ENCODE results near the gene R3HDM1.

DNA sequence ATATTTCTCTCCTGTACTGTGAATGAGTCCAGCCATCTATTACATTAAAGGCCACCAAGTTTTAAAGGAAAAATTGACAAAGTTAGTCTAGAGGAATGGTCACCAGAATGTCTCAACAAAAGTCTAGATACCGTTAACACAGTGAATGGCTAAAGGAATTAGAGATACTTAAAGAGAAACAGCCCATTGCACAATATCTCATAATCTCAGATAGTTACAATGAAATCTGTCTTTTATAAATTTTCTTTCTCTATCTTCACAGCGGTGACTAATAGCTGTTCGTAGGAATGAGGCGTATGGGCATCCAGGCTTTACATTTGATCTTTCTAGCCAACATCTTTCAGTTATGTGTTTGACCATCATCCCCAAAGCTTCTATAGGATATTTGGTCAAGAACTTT is 30.6 kb downstream of the R3HDM1 start:
- TF ChIP-seq, protein P1, sequence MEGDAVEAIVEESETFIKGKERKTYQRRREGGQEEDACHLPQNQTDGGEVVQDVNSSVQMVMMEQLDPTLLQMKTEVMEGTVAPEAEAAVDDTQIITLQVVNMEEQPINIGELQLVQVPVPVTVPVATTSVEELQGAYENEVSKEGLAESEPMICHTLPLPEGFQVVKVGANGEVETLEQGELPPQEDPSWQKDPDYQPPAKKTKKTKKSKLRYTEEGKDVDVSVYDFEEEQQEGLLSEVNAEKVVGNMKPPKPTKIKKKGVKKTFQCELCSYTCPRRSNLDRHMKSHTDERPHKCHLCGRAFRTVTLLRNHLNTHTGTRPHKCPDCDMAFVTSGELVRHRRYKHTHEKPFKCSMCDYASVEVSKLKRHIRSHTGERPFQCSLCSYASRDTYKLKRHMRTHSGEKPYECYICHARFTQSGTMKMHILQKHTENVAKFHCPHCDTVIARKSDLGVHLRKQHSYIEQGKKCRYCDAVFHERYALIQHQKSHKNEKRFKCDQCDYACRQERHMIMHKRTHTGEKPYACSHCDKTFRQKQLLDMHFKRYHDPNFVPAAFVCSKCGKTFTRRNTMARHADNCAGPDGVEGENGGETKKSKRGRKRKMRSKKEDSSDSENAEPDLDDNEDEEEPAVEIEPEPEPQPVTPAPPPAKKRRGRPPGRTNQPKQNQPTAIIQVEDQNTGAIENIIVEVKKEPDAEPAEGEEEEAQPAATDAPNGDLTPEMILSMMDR (IDR thresholded peaks at IDR 0.05), result no peak
- TF ChIP-seq POLR2A (IDR thresholded peaks at IDR 0.05), result no peak

Measured in esophagus squamous epithelium (tissue), 4 donors.